Activated T-cell treated with anti-CD3 and anti-CD28 coated beads for 1 hour (primary cell): ENCODE data around the gene LRP2.
"Not testable (repeated sequence)": the region's sequence is repeated elsewhere in the genome, so short reads cannot be mapped to it uniquely, and the experiment has no call there.

ENCODE experiments used
- DNase-seq: peaks from one replicate; pipeline ENCODE4 v3.0.0-alpha.2; 2020; ENCODE audit warnings: low read depth

LRP2 gene

GRCh38 chr2:169175112-169175511 lies 187.2 kb downstream of the LRP2 start:
- DNase-seq, result no peak

GRCh38 chr2:169173876-169174275 lies 188.5 kb downstream of the LRP2 start:
- no peak for DNase-seq

- DNase-seq, result no peak
Measured at GRCh38 chr2:169172914-169173313, 189.4 kb downstream of the LRP2 start.

GRCh38 chr2:169172151-169172735 lies 190.1 kb downstream of the LRP2 start:
- DNase-seq, result no peak

- no peak for DNase-seq
Measured at GRCh38 chr2:169165791-169166190, 196.5 kb downstream of the LRP2 start.

GRCh38 chr2:169164311-169164710 lies 198.0 kb downstream of the LRP2 start:
- DNase-seq, result no peak

GRCh38 chr2:169162613-169163012 lies 199.7 kb downstream of the LRP2 start:
- no peak for DNase-seq

GRCh38 chr2:169160926-169161481 lies 201.3 kb downstream of the LRP2 start:
- no peak for DNase-seq

- DNase-seq, result no peak
Measured at GRCh38 chr2:169159686-169160085, 202.6 kb downstream of the LRP2 start.

- DNase-seq, result no peak
Measured at GRCh38 chr2:169158874-169159273, 203.5 kb downstream of the LRP2 start.

- DNase-seq, result no peak
Measured at GRCh38 chr2:169146220-169146619, 216.1 kb downstream of the LRP2 start.

GRCh38 chr2:169143998-169144397 lies 218.3 kb downstream of the LRP2 start:
- no peak for DNase-seq

- DNase-seq, result peak; percentile 53
Measured at GRCh38 chr2:169141713-169142352, 220.5 kb downstream of the LRP2 start.

- no peak for DNase-seq
Measured at GRCh38 chr2:169139993-169140767, 222.2 kb downstream of the LRP2 start.

- no peak for DNase-seq
Measured at GRCh38 chr2:169139145-169139544, 223.2 kb downstream of the LRP2 start.

- DNase-seq, result no peak
Measured at GRCh38 chr2:169137924-169138323, 224.4 kb downstream of the LRP2 start.

- DNase-seq, result no peak
Measured at GRCh38 chr2:169136885-169137534, 225.3 kb downstream of the LRP2 start.

GRCh38 chr2:169136428-169136827 lies 225.9 kb downstream of the LRP2 start:
- DNase-seq, result not testable (repeated sequence)

- not testable (repeated sequence) for DNase-seq
Measured at GRCh38 chr2:169134272-169134671, 228.1 kb downstream of the LRP2 start.

- no peak for DNase-seq
Measured at GRCh38 chr2:169131587-169132512, 230.5 kb downstream of the LRP2 start.

- no peak for DNase-seq
Measured at GRCh38 chr2:169129703-169130243, 232.6 kb downstream of the LRP2 start.
